Mononuclear cell (primary cell): ENCODE data around the gene CHMP2A. TPM values are rescaled to one million over a fixed set of nuclear protein-coding genes. Genes with fewer than 3 reads are reported as not detected.

Experiments used
- H3K27me3 ChIP-seq: 2 replicates; pipeline ENCODE4 v1.6.0; 2011; ENCODE audit warnings: low read length, control low read depth; ENCODE audit not compliant: insufficient read depth
- H3K4me1 ChIP-seq: 2 replicates; pipeline ENCODE4 v1.5.1; 2011; ENCODE audit warnings: mild to moderate bottlenecking, low read length, control low read depth; ENCODE audit not compliant: insufficient read depth
- H3K4me3 ChIP-seq: 2 replicates; pipeline ENCODE4 v1.5.1; 2011; ENCODE audit warnings: mild to moderate bottlenecking, low read length, moderate library complexity
- H3K9me3 ChIP-seq: 2 replicates; pipeline ENCODE4 v1.5.1; 2011; ENCODE audit warnings: low read depth, mild to moderate bottlenecking, control low read depth, low read length
- total RNA-seq: library from RNA; depleted of rRNA; stranded (reverse); fragments of >200 nt; gene quantifications from one replicate; pipeline ENCODE4 v1.2.3, GENCODE V29; 2012

Gene CHMP2A
- total RNA-seq, 1 donor, result 32.7 TPM

DNA sequence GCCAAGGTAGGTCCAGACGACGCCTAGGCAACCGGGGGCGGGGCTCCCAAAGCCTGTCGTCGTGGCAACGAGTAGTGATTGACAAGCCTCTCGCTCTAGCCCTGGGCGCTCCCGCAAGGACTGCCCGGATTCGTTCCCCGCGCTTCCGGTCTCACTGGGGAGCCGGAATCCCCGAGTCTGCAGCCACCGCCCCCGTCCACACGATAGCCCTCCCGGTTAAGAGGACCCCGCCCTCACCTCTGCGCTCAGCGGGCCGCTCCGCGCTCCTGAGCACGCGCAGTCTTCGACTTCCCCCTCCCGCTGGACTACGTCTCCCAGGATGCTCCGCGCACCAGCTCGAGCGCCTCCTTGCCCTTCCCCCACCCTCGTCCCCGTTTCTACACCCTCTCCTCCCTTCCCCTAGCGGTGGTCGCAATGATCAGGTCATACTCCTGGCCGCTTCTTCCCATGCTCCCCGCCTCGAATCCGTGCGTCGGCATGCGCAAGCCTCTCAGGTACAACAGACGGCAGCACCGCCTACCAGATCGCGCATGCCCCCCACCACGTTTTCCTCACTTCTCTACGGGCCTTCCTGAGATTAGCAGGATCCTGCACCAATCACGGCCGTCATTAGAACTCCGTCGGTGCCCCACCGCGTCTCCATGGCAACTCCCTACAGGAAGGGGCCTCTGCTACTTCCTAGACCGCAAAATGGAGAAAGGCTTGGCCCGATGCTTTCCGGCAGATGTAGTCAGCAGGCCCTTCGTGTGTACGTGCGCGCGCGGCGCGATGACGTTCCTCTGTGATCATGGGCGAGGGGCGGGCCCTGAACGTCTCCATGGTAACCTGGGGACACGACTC lies 18.1 kb upstream of the CHMP2A start, which contains the start of gene MZF1:
Gene MZF1 (minus strand): TSS at position 518 of the 840 bp plus-strand sequence. CDS start 1,946 bp downstream, outside the sequence.
- peaks cover 35% of the 10 kb centered on the region for H3K4me1 ChIP-seq
- H3K27me3 ChIP-seq, result no peaks in the 10 kb centered on the region
- peak within 1 kb of the TSS; percentile 59 for H3K4me3 ChIP-seq
- no peaks in the 10 kb centered on the region for H3K9me3 ChIP-seq

DNA sequence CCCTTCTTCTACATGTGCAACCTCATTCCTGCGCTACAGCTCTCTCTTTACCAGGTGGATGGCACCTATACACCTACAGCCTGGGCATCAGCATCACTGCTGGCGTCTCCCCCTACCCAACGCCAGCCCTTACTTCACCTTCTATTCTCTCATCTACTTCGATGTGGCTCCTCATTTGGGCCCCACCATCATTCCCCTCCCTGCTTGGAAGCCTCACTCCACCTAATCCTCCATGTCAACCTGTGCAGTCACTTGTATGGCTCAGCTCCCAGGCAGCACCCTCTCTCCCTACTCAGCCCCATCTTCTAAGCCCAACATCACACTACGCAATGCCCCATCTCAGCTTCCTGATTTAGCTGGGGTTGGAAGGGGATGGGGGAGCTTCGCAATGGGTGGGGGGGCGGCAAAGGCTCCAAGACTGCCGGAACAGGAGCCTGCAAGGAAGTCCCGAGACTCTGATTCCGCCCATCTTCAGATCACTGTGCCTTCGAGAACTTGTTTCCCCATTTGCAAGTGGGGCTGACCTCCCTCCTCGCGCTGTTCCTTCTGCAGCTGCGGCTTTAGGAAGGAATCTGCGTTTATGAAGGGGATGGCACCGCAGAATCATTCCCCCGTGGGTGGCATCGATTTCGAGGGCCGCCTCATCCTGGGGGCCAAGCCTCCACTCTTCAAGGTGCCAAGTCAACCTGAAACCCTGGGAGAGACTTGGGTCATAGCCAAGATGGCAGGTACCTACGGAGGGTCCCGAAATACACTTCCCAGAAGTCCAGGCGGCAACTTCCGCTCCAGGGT lies 17.3 kb upstream of the CHMP2A start:
- Histone ChIP-seq H3K4me1 (peaks cover 35% of the 10 kb centered on the region), H3K27me3 (no peaks in the 10 kb centered on the region), H3K9me3 (no peaks in the 10 kb centered on the region), H3K4me3 (peak overlapping the region; percentile 59)

DNA sequence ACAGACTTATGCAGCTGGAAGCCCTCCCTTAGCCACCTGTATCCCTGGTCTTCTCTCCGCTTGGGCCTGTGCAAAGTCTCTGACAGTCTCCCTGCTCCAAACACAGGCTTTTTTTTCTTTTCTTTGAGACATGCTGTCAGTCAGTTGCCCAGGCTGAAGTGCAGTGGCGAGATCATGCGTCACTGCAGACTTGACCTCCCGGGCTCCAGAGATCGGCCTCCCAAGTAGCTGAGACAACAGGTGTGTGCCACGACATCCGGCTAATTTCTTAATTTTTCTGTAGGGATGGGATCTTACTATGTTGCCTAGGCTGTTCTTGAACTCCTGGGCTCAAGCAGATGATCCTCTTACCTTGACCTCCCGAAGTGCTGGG lies 16.7 kb upstream of the CHMP2A start:
- no peaks in the 10 kb centered on the region for H3K27me3 ChIP-seq
- H3K9me3 ChIP-seq, result no peaks in the 10 kb centered on the region
- H3K4me3 ChIP-seq, result no peak overlapping the region
- H3K4me1 ChIP-seq, result peaks cover 35% of the 10 kb centered on the region

DNA sequence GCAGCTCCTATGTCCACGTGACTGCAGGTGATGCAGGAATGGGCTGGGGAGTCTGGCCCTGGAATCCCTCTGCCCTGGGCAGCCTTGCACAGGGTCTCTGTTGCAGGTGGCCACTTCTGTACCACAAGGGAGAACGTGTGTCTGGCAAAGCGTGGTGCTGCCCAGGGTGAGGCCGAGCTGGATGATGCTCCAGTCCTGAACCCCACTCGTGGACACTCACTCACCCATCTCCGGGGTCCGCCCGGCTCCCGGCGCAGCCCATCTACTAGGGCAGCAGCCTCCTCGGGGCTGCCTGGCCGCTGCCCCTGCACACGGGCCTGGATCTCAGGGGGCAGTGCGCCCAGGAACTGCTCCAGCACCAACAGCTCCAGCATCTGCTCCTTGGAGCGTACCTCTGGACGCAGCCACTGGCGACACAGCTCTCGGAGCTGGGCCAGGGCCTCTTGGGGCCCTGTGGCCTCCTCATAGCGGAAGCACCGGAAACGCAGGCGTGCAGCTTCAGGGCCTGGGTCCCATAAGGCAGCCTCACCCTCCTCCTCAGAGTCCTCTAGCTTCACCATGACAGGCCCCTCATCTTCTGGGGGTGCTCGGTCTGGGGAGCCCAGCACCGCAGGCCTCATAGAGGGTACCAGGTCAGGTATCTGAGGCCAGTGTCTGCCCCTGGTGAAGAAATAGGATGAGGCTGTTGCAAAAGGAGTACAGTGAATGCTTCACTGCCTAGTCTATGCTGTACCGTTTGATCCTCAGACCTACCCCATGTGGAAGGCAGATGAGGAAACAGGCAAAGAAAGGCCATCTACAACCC lies 16.1 kb upstream of the CHMP2A start:
- Histone ChIP-seq H3K4me3 (no peak overlapping the region), H3K9me3 (no peaks in the 10 kb centered on the region), H3K27me3 (no peaks in the 10 kb centered on the region), H3K4me1 (peaks cover 33% of the 10 kb centered on the region)

DNA sequence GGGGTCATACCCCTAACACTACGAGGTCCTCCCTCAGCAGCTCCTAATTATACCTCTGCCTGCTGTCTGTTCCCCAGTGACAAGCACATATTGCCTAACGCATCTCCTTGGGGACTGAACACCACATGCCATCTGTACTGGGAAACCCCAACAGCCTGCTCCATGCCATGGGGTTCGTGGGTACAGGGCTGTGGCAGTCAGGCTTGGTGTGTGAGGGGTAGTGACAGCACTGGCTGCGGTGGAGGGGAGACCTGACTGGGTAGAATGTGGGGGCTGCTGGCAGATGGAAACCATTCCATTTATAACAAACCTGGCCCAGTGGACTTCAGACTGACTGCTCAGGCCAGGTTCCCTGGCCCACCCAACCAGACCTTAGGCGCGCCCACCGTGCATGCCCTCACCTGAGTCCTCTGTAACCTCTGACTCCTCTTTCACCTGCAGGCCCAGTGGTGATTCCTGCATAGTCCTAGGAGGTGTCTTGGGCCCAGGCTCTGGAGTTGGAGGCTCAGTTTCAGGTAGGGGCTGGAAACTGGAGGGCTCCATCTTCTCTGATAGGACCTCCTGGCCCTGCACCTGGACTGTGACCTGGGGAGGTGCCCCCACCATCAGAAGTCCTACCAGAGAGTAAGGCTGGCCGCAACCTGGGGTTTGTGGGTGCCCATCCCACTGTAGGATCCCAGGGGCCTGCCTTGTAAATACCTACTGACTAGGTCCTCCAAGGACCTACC lies 15.2 kb upstream of the CHMP2A start:
- Histone ChIP-seq H3K4me3 (no peak overlapping the region), H3K4me1 (peaks cover 27% of the 10 kb centered on the region), H3K9me3 (no peaks in the 10 kb centered on the region), H3K27me3 (no peaks in the 10 kb centered on the region)

DNA sequence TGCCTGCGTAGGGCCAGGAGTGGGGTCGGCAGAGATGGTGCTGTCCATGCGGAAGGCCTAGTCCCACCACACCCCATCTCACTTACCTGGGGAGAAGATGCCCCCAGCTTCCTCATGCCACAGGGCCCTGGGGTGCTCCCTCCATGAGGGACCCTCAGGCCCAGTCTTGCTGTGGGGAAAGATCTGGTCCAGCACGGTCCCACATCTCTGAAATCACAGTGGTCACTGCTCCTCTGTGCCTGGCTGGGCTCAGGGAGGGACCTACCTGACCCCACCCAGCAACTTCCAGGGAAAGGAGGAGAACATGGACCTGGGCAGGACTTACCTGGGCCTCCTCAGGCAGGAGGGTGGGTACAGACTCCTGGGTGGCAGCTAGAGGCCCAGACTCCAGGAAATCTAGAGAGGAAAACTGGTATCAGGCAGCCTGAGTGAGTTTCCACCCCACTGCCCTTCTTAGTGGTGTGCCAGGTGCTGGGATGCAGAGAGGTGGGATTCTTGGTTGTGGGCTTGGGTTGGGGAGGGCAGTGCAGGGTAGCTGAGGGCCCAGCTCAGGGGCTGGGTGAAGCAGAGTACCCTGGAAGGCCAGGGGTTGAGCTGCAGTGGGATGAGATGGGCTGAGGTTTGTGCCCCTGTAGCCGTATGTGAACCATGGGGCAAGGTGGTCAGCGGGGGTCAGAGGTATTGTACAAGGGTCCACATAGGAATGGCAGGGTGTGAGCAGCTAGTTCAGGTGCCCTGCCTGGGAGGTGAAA lies 14.5 kb upstream of the CHMP2A start:
- peaks cover 21% of the 10 kb centered on the region for H3K4me1 ChIP-seq
- no peaks in the 10 kb centered on the region for H3K27me3 ChIP-seq
- no peak overlapping the region for H3K4me3 ChIP-seq
- no peaks in the 10 kb centered on the region for H3K9me3 ChIP-seq

DNA sequence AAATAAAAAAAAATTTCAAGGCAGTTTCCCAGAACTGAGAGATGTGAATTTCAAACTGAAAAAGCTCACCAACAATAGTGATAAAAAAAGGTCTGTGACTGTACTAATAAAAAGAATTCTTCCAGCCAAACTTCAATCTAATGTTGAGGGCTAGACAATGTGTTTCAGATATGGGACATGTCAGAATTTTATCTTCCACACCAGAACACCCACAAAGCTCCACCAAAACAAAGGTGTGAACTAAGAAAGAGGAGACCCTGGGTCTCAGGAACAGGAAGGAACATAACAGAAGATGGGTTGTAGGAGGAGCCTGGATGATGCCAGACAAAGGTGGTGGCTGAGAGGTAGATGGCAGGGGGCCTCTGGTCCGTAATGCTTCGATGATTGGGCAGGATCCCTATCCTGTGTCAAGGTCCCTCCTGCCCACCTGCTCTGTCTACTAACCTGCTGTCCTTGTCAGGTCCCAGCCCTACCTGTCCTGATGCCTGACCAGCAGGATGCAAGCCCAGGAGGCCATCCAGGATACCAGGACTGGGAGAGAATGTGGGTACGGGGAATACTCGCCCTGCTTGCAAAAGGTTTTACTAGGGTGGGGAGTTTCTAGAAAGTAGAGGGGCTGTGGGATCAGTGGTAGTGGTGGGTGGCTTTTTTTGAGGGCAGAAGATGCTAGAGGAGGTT lies 13.7 kb upstream of the CHMP2A start:
- Histone ChIP-seq H3K4me3 (no peak overlapping the region), H3K4me1 (peaks cover 14% of the 10 kb centered on the region), H3K27me3 (peaks cover 5% of the 10 kb centered on the region)

DNA sequence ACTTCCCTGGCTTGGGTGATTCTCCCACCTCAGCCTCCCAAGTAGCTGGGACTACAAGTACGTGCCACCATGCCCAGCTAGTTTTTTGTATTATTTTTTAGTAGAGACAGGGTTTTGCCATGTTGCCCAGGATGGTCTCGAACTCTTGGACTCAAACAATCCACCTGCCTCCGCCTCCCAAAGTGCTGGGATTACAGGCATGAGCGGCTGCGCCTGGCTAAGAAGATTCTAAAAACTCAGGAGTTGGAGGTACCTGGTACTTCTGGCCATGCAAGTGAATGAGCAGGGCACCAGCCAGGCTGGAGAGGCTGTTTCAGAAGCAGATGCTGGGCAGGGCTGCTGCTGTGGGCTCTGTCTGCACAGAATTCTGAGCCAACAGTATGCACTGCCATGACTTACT lies 12.1 kb upstream of the CHMP2A start:
- peaks cover 16% of the 10 kb centered on the region for H3K27me3 ChIP-seq

More for the DNA sequence above, 13.7 kb upstream of the CHMP2A start:
- H3K9me3 ChIP-seq, result no peaks in the 10 kb centered on the region

DNA sequence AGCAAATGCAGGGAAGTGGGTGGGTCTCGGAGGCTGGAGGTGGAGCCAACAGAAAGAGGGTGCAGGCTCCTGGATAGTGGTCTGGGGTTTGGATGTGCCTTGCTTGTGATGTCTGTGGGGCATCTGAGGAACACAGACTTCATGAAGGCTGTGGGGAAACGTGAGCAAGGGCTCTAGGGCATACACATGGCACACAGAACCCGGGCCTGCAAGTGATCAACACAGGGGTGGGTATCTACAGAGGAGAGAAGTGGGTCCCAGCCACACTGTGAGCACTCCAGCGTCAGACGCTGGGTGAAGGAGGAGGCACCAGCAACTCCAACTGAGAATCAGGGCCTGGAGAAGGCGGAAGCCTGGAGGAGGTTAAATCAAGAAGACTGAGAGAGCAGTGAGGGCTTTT lies 8.9 kb upstream of the CHMP2A start:
- peaks cover 36% of the 10 kb centered on the region for H3K4me1 ChIP-seq
- no peaks in the 10 kb centered on the region for H3K9me3 ChIP-seq
- peaks cover 16% of the 10 kb centered on the region for H3K27me3 ChIP-seq
- H3K4me3 ChIP-seq, result no peak overlapping the region

More for the DNA sequence above, 12.1 kb upstream of the CHMP2A start:
- H3K4me1 ChIP-seq, result peaks cover 23% of the 10 kb centered on the region
- no peaks in the 10 kb centered on the region for H3K9me3 ChIP-seq
- no peak overlapping the region for H3K4me3 ChIP-seq

DNA sequence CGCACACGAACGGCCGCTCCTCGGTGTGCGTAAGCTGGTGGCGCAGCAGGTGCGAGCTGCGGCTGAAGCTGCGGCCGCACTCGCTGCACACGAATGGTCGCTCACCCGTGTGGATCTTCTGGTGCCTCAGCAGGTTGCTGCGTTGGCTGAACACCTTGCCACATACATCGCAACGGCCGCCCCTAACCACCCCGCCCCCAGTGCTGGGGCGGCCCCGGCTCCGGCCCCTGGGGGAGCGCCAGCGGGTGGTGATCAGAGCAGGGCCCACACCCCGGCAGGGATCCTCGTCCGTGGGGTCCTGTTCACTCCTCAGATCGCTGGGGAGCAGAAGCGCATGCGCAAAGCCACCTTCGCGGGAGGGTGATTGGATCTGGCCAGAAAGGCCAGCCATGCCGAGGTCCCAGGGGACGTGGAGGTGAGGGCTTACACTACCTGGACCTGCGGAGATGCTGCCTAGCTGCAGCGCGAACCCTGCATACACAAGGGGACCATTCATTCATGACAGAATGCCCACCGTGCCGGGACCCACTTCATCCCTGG lies 8.2 kb upstream of the CHMP2A start:
- no peaks in the 10 kb centered on the region for H3K9me3 ChIP-seq
- H3K4me1 ChIP-seq, result peaks cover 36% of the 10 kb centered on the region
- peaks cover 16% of the 10 kb centered on the region for H3K27me3 ChIP-seq
- H3K4me3 ChIP-seq, result peak overlapping the region; percentile 23

DNA sequence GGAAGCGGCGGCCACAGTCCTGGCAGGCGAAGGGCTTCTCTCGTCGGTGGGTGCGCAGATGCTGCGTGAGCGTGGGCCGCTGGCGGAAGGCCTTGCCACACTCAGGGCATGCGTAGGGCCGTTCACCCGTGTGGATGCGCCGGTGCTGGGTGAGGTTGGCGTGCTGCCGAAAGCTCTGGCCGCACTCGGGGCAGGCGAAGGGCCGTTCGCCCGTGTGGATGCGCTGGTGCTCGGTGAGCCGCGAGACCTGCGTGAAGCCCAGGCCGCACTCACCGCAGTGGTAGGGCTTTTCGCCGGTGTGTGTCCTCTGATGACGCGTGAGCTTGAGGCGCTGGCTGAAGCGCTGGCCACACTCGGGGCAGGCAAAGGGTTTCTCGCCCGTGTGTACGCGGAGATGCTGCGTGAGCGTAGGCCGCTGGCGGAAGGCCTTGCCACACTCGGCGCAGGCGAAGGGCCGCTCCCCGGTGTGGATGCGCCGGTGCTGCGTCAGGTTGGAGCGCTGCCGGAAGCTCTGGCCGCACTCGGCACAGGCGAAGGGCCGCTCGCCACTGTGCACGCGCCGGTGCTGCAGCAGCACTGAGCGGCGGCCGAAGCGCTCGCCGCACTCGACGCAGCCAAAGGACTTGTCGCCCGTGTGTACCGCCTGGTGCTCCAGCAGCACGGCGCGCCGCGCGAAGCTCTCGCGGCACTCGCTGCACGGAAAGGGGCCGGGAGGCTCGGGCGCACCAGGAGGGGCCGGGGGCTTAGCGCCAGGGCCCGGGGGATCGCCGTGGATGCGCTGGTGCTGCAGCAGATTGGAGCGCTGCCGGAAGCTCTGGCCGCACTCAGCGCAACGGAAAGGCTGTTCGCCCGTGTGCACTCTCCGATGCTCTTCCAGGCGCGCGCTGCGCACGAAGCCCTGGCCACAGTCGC lies 7.5 kb upstream of the CHMP2A start:
- Histone ChIP-seq H3K9me3 (no peaks in the 10 kb centered on the region), H3K27me3 (peaks cover 16% of the 10 kb centered on the region), H3K4me3 (peak overlapping the region; percentile 23), H3K4me1 (peaks cover 42% of the 10 kb centered on the region)

DNA sequence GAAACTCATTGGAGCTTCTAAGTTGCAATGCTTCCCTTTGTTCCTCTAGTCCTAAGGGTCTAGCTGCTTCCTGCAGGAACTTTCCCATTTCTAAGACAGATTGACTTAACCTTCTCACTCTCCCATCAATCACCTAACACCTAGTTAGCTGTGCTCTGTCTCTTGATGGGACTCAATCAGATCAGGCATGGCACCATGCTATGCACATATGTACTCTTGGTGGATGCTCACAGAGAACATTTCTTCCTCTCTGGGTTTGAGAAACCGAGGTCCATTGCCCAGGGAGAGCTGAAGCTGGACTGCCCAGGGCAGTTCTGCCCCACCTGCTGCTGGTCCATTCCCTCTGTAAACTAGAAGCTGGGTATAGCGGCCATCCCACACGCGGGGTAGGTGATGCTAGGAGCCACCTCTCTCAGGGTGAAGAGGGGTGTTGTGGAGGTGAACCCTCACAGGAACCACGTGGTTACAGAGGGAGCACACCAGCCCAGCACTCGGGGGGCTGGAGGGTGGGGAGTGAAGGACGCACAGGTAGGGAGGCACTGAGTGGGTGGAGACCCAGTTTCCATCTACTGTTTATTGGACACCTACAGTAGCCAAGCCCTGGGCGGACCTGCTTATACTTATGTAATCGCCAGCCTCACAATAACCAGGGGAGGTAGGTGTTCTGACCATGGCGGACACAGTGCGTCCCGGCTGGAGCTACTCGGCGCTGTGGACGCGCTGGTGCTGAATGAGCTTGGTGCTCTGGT lies 6.6 kb upstream of the CHMP2A start:
- H3K9me3 ChIP-seq, result no peaks in the 10 kb centered on the region
- H3K27me3 ChIP-seq, result peaks cover 16% of the 10 kb centered on the region
- peaks cover 50% of the 10 kb centered on the region for H3K4me1 ChIP-seq
- H3K4me3 ChIP-seq, result no peak overlapping the region
